ENCODE results near the gene CAVIN2.

Gene CAVIN2

GRCh38 chr2:191797942-191798876, 48.7 kb downstream of the CAVIN2 start:
- no peaks in the 10 kb centered on the region for H3K9me3 ChIP-seq (replicated peaks; ENCODE audit: insufficient read depth, low read length)
- no peak overlapping the region for H2AFZ ChIP-seq (ENCODE audit: low read length)

DNA sequence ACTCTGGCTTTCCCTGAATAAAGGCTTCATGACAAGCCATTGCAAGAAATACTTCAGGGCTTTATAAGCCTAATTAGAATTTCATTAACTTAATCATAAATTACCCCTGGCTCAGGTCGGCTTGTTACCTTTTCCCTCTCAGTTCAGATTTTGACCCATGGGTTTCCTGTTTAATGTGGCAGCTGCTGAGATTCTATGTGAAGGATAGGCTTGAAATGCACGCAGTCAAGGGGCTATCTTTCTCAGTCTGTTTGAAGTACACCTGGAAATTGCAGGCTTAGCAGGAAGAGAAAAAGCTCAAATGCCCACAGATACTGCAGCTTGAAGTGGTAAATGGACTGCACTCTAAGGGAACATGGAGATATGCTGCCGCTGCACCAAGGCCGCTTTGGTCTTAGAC, 49.4 kb downstream of the CAVIN2 start:
- Histone ChIP-seq H2AFZ (ENCODE audit: low read length) (no peak overlapping the region), H3K9me2 (replicated peaks; ENCODE audit: insufficient read depth, low read length) (no peaks in the 10 kb centered on the region), H4K20me1 (ENCODE audit: insufficient read depth, low read length) (no peaks in the 10 kb centered on the region), H3K9me3 (replicated peaks; ENCODE audit: insufficient read depth, low read length) (no peaks in the 10 kb centered on the region), H3K79me2 (ENCODE audit: low read length) (no peaks in the 10 kb centered on the region), H3K4me2 (ENCODE audit: low read depth, low read length) (no peak overlapping the region), H3K9ac (ENCODE audit: low read length) (no peak overlapping the region), H3K27ac (ENCODE audit: low read length) (no peak overlapping the region), H3K27me3 (replicated peaks; ENCODE audit: insufficient read depth, low read length) (no peaks in the 10 kb centered on the region), H3F3A (ENCODE audit: insufficient read depth, low read length) (no peaks in the 10 kb centered on the region), H3K36me3 (replicated peaks; ENCODE audit: insufficient read depth, low read length) (no peaks in the 10 kb centered on the region), H3K4me1 (ENCODE audit: low read length) (no peaks in the 10 kb centered on the region), H3K4me3 (ENCODE audit: low read length) (no peak overlapping the region)
- TF ChIP-seq CTCF (IDR thresholded peaks at IDR 0.05; ENCODE audit: low read length), result no peak
- no peak for TF ChIP-seq EZH2 (optimal IDR thresholded peaks at IDR 0.05; ENCODE audit: low read depth, low read length)
- TF ChIP-seq EZH2phosphoT487 (IDR thresholded peaks at IDR 0.05; ENCODE audit: low read length), result no peak
- no peak for DNase-seq

More at GRCh38 chr2:191797942-191798876, 48.7 kb downstream of the CAVIN2 start:
- H4K20me1 ChIP-seq (ENCODE audit: insufficient read depth, low read length), result no peaks in the 10 kb centered on the region
- no peaks in the 10 kb centered on the region for H3K79me2 ChIP-seq (ENCODE audit: low read length)
- H3K4me1 ChIP-seq (ENCODE audit: low read length), result no peaks in the 10 kb centered on the region
- no peaks in the 10 kb centered on the region for H3K27me3 ChIP-seq (replicated peaks; ENCODE audit: insufficient read depth, low read length)
- DNase-seq, result no peak
- H3K9me2 ChIP-seq (replicated peaks; ENCODE audit: insufficient read depth, low read length), result no peaks in the 10 kb centered on the region
- TF ChIP-seq EZH2 (optimal IDR thresholded peaks at IDR 0.05; ENCODE audit: low read depth, low read length) (no peak), EZH2phosphoT487 (IDR thresholded peaks at IDR 0.05; ENCODE audit: low read length) (no peak), CTCF (IDR thresholded peaks at IDR 0.05; ENCODE audit: low read length) (no peak)
- H3K4me3 ChIP-seq (ENCODE audit: low read length), result no peak overlapping the region
- no peak overlapping the region for H3K9ac ChIP-seq (ENCODE audit: low read length)
- no peak overlapping the region for H3K4me2 ChIP-seq (ENCODE audit: low read depth, low read length)
- H3K36me3 ChIP-seq (replicated peaks; ENCODE audit: insufficient read depth, low read length), result no peaks in the 10 kb centered on the region
- H3K27ac ChIP-seq (ENCODE audit: low read length), result no peak overlapping the region
- H3F3A ChIP-seq (ENCODE audit: insufficient read depth, low read length), result no peaks in the 10 kb centered on the region

- Histone ChIP-seq H3K9me3 (replicated peaks; ENCODE audit: insufficient read depth, low read length) (no peaks in the 10 kb centered on the region), H3K9ac (ENCODE audit: low read length) (no peak overlapping the region), H3K4me3 (ENCODE audit: low read length) (no peak overlapping the region), H3K27ac (ENCODE audit: low read length) (no peak overlapping the region), H3K9me2 (replicated peaks; ENCODE audit: insufficient read depth, low read length) (no peaks in the 10 kb centered on the region), H3K4me2 (ENCODE audit: low read depth, low read length) (no peak overlapping the region), H3K36me3 (replicated peaks; ENCODE audit: insufficient read depth, low read length) (no peaks in the 10 kb centered on the region), H3K4me1 (ENCODE audit: low read length) (no peaks in the 10 kb centered on the region), H3F3A (ENCODE audit: insufficient read depth, low read length) (no peaks in the 10 kb centered on the region), H3K27me3 (replicated peaks; ENCODE audit: insufficient read depth, low read length) (no peaks in the 10 kb centered on the region), H3K79me2 (ENCODE audit: low read length) (no peaks in the 10 kb centered on the region), H2AFZ (ENCODE audit: low read length) (no peak overlapping the region), H4K20me1 (ENCODE audit: insufficient read depth, low read length) (no peaks in the 10 kb centered on the region)
- no peak for DNase-seq
- TF ChIP-seq CTCF (IDR thresholded peaks at IDR 0.05; ENCODE audit: low read length), result no peak
- TF ChIP-seq EZH2 (optimal IDR thresholded peaks at IDR 0.05; ENCODE audit: low read depth, low read length), result no peak
- TF ChIP-seq EZH2phosphoT487 (IDR thresholded peaks at IDR 0.05; ENCODE audit: low read length), result no peak
Observed at GRCh38 chr2:191795715-191796114, 51.2 kb downstream of the CAVIN2 start.
